HepG2 (cell line): ENCODE data around the gene PTPRD. TPM values are rescaled to one million over a fixed set of nuclear protein-coding genes. Genes with fewer than 3 reads are reported as not detected.

Experiments used
- HNRNPLL ChIP-seq: fragments of 200-400 bp; formaldehyde crosslinking; IDR thresholded peaks from 2 replicates; pipeline ENCODE4 v1.6.1; 2017; ENCODE audit warnings: mild to moderate bottlenecking, low read depth, low read length; ENCODE audit not compliant: poor library complexity, severe bottlenecking
- KDM5A ChIP-seq: fragments of 200-600 bp; sonication (generic); IDR thresholded peaks from 2 replicates; pipeline ENCODE4 v1.7.0; 2018; ENCODE audit warnings: antibody characterized with exemption, mild to moderate bottlenecking, low read length, borderline replicate concordance
- NCOR1 ChIP-seq: fragments of 200-600 bp; sonication (generic); IDR thresholded peaks from 2 replicates; pipeline ENCODE4 v1.7.0; 2017; ENCODE audit warnings: antibody characterized with exemption, low read length, borderline replicate concordance
- YEATS4 ChIP-seq: sonication (generic); formaldehyde crosslinking; IDR thresholded peaks from 2 replicates; pipeline ENCODE4 v1.4.0; 2020; ENCODE audit warnings: missing genetic modification reagents, borderline replicate concordance
- ZNF770 ChIP-seq: sonication (generic); formaldehyde crosslinking; IDR thresholded peaks from 2 replicates; pipeline ENCODE4 v1.5.0; 2020; ENCODE audit warnings: mild to moderate bottlenecking, missing genetic modification reagents
- ZNF839 ChIP-seq: sonication (generic); formaldehyde crosslinking; IDR thresholded peaks from 2 replicates; pipeline ENCODE4 v1.4.0; 2020; ENCODE audit warnings: missing genetic modification reagents, mild to moderate bottlenecking, borderline replicate concordance
- ZSCAN21 ChIP-seq: sonication (generic); formaldehyde crosslinking; IDR thresholded peaks from 2 replicates; pipeline ENCODE4 v1.8.0; 2022; ENCODE audit warnings: mild to moderate bottlenecking, missing genetic modification reagents, moderate library complexity, borderline replicate concordance
- polyA plus RNA-seq, 8 experiments: library from polyadenylated mRNA; depleted of rRNA in 3 of 8; stranded (reverse) in 7 of 8; unstranded in 1 of 8; fragments of >200 nt; fragmentation: Illumina TruSeq in 4 of 8; extraction: Trizol in 4 of 8; gene quantifications; 2 replicates each; pipeline versions ENCODE4 v1.2.1 to v1.2.3, GENCODE V29; 2011 to 2016; ENCODE audit warnings: low read depth in 4 of 8, missing spikeins in 1 of 8, mixed read lengths in 1 of 8; ENCODE audit not compliant: insufficient read depth in 1 of 8
- total RNA-seq, 5 experiments: library from RNA; depleted of rRNA; stranded (reverse); fragments of >200 nt; fragmentation: Illumina TruSeq; extraction: Trizol; gene quantifications; 2 replicates each; pipeline ENCODE4 v1.2.3, GENCODE V29; 2016; ENCODE audit warnings: low read depth in 1 of 5
- TF ChIP-seq, protein P1 (sequence below): sonication (generic); formaldehyde crosslinking; IDR thresholded peaks from 2 replicates; pipeline ENCODE4 v1.5.0; 2020; ENCODE audit warnings: mild to moderate bottlenecking, missing genetic modification reagents, borderline replicate concordance
- TF ChIP-seq, protein P2 (sequence below): sonication (generic); formaldehyde crosslinking; IDR thresholded peaks from 2 replicates; pipeline ENCODE4 v1.4.0; 2020; ENCODE audit warnings: missing genetic modification reagents

The PTPRD gene
- total and polyA plus RNA-seq, 2 of the 13 experiments (the other 11 are each of a cell fraction or from before 2014, with no cell fraction given) = 0.05 TPM; not detected in 1

GRCh38 chr9:10649076-10649475 lies 36.3 kb upstream of the PTPRD start (continued):
- TF ChIP-seq ZNF770 (CRISPR knock-in tag) (no peak), YEATS4 (no peak), HNRNPLL (no peak), NCOR1 (no peak), ZSCAN21 (CRISPR knock-in tag) (no peak), ZNF839 (CRISPR knock-in tag) (no peak), KDM5A (no peak)
- TF ChIP-seq, protein P1, sequence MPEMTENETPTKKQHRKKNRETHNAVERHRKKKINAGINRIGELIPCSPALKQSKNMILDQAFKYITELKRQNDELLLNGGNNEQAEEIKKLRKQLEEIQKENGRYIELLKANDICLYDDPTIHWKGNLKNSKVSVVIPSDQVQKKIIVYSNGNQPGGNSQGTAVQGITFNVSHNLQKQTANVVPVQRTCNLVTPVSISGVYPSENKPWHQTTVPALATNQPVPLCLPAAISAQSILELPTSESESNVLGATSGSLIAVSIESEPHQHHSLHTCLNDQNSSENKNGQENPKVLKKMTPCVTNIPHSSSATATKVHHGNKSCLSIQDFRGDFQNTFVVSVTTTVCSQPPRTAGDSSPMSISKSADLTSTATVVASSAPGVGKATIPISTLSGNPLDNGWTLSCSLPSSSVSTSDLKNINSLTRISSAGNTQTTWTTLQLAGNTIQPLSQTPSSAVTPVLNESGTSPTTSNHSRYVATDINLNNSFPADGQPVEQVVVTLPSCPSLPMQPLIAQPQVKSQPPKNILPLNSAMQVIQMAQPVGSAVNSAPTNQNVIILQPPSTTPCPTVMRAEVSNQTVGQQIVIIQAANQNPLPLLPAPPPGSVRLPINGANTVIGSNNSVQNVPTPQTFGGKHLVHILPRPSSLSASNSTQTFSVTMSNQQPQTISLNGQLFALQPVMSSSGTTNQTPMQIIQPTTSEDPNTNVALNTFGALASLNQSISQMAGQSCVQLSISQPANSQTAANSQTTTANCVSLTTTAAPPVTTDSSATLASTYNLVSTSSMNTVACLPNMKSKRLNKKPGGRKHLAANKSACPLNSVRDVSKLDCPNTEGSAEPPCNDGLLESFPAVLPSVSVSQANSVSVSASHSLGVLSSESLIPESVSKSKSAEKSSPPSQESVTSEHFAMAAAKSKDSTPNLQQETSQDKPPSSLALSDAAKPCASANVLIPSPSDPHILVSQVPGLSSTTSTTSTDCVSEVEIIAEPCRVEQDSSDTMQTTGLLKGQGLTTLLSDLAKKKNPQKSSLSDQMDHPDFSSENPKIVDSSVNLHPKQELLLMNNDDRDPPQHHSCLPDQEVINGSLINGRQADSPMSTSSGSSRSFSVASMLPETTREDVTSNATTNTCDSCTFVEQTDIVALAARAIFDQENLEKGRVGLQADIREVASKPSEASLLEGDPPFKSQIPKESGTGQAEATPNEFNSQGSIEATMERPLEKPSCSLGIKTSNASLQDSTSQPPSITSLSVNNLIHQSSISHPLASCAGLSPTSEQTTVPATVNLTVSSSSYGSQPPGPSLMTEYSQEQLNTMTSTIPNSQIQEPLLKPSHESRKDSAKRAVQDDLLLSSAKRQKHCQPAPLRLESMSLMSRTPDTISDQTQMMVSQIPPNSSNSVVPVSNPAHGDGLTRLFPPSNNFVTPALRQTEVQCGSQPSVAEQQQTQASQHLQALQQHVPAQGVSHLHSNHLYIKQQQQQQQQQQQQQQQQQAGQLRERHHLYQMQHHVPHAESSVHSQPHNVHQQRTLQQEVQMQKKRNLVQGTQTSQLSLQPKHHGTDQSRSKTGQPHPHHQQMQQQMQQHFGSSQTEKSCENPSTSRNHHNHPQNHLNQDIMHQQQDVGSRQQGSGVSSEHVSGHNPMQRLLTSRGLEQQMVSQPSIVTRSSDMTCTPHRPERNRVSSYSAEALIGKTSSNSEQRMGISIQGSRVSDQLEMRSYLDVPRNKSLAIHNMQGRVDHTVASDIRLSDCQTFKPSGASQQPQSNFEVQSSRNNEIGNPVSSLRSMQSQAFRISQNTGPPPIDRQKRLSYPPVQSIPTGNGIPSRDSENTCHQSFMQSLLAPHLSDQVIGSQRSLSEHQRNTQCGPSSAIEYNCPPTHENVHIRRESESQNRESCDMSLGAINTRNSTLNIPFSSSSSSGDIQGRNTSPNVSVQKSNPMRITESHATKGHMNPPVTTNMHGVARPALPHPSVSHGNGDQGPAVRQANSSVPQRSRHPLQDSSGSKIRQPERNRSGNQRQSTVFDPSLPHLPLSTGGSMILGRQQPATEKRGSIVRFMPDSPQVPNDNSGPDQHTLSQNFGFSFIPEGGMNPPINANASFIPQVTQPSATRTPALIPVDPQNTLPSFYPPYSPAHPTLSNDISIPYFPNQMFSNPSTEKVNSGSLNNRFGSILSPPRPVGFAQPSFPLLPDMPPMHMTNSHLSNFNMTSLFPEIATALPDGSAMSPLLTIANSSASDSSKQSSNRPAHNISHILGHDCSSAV = no peak
- TF ChIP-seq, protein P2, sequence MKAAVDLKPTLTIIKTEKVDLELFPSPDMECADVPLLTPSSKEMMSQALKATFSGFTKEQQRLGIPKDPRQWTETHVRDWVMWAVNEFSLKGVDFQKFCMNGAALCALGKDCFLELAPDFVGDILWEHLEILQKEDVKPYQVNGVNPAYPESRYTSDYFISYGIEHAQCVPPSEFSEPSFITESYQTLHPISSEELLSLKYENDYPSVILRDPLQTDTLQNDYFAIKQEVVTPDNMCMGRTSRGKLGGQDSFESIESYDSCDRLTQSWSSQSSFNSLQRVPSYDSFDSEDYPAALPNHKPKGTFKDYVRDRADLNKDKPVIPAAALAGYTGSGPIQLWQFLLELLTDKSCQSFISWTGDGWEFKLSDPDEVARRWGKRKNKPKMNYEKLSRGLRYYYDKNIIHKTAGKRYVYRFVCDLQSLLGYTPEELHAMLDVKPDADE (CRISPR knock-in tag) = no peak
- TF ChIP-seq, all 625 proteins: peak for 0
